BE2C (cell line): Measurements from ENCODE around the gene KIF17.

Experiments used
- DNase-seq: peaks from one replicate; pipeline ENCODE4 v3.0.0-alpha.2; 2020
- H3K27me3 ChIP-seq: fragments of 250-450 bp; sonication (Bioruptor Pico); 2 replicates; pipeline ENCODE4 v1.5.1; 2020; ENCODE audit warnings: mild to moderate bottlenecking
- H3K36me3 ChIP-seq: fragments of 250-450 bp; sonication (Bioruptor Pico); 2 replicates; pipeline ENCODE4 v1.5.1; 2020; ENCODE audit warnings: mild to moderate bottlenecking
- H3K4me1 ChIP-seq: fragments of 250-450 bp; sonication (Bioruptor Pico); 2 replicates; pipeline ENCODE4 v1.5.1; 2020
- H3K4me3 ChIP-seq: 2 replicates; pipeline ENCODE4 v1.5.1; 2011; ENCODE audit warnings: low read depth, low read length
- H3K9me3 ChIP-seq: fragments of 250-450 bp; sonication (Bioruptor Pico); 2 replicates; pipeline ENCODE4 v1.5.1; 2020
- TF ChIP-seq, protein P1 (sequence below): IDR thresholded peaks from 2 replicates; pipeline ENCODE4 v1.5.1; 2012; ENCODE audit warnings: mild to moderate bottlenecking, low read depth, low read length

KIF17 gene

DNA sequence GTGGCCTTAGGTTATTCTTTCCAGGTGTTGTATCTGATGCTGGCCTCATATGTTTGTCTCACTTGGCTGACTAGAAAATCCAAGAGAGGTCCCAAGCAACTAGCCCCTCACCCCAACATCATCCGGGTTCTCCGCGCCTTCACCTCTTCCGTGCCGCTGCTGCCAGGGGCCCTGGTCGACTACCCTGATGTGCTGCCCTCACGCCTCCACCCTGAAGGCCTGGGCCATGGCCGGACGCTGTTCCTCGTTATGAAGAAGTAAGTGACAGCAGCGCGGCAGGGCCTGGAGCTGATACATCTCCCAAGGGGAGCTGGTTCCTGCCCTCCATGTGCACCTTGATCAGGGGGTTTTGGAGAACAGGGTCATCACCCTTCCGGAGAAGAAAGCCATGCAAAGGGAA is 73.4 kb downstream of the KIF17 start:
- no peaks in the 10 kb centered on the region; the same call in 1 of the 2 replicates for H3K36me3 ChIP-seq

DNA sequence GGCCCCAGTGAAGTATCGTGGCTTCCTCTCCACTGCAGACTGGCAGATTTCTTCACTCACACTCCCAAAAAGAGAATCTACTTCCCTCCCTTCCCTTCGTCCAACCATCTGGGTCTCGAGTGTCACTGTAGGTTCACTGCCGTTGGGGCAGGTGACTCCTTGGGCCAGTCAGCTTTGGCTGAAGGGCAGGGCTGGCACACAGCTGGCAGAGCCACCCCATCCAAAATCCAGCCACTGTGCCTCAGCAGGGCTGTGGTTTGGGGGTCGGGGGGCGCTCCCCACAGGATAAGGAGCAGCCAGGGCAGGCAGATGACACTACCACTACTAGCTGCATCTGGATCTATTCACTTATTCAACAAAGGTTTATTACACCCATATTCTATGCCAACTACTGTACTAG is 74.7 kb downstream of the KIF17 start:
- no peak overlapping the region for H3K4me3 ChIP-seq
- TF ChIP-seq, protein P1, sequence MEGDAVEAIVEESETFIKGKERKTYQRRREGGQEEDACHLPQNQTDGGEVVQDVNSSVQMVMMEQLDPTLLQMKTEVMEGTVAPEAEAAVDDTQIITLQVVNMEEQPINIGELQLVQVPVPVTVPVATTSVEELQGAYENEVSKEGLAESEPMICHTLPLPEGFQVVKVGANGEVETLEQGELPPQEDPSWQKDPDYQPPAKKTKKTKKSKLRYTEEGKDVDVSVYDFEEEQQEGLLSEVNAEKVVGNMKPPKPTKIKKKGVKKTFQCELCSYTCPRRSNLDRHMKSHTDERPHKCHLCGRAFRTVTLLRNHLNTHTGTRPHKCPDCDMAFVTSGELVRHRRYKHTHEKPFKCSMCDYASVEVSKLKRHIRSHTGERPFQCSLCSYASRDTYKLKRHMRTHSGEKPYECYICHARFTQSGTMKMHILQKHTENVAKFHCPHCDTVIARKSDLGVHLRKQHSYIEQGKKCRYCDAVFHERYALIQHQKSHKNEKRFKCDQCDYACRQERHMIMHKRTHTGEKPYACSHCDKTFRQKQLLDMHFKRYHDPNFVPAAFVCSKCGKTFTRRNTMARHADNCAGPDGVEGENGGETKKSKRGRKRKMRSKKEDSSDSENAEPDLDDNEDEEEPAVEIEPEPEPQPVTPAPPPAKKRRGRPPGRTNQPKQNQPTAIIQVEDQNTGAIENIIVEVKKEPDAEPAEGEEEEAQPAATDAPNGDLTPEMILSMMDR: no peak
- no peaks in the 10 kb centered on the region for H3K36me3 ChIP-seq
- no peak for DNase-seq
- no peaks in the 10 kb centered on the region for H3K27me3 ChIP-seq
- H3K9me3 ChIP-seq: no peaks in the 10 kb centered on the region
- no peaks in the 10 kb centered on the region for H3K4me1 ChIP-seq

More for the DNA sequence above, 73.4 kb downstream of the KIF17 start:
- TF ChIP-seq, protein P1: no peak
- H3K9me3 ChIP-seq: no peaks in the 10 kb centered on the region
- DNase-seq: no peak
- no peak overlapping the region for H3K4me3 ChIP-seq
- H3K4me1 ChIP-seq: no peaks in the 10 kb centered on the region
- H3K27me3 ChIP-seq: no peaks in the 10 kb centered on the region

DNA sequence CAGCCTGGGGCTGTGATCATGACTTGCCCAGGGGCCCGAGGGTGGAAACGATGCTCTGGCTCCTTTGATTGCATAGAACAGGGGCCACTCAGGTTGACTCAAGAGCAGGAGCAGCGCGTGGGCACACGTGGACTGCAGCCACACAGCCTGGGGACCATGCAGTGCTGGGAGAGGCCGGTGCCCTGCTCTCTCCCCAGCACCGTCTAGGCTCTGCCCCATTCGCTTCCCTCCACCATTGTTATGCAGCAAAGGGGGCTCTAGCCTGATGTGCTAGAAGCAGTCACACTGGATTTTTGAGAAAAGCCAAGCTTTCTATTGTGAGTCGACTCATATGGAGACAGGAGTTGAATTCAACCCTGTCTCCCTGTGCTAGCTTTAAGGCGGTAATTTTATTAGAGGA is 75.8 kb downstream of the KIF17 start:
- Histone ChIP-seq H3K36me3 (no peaks in the 10 kb centered on the region), H3K4me1 (no peaks in the 10 kb centered on the region), H3K4me3 (no peak overlapping the region), H3K27me3 (no peaks in the 10 kb centered on the region), H3K9me3 (no peaks in the 10 kb centered on the region)
- DNase-seq: no peak
- TF ChIP-seq, protein P1: no peak

DNA sequence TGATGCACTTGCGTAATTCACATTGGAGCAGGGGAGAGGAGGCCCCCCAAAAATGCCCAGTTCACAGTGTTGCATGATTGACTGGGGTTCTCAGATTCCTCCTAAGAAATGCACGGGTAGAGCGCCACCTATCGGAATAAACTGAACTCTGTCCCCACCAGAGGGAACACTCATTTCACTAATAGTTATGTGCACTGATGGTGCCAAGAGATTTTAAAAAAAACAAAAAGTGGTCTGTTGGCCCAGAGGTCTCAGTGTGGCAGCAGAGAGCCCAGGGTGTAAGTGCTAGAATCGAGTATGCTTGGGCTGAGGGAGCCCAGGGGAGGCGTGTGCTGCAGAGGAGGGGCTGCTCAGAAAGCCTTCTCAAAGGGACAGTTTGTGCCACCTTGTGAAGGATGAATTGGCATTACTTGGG is 77.6 kb downstream of the KIF17 start:
- Histone ChIP-seq H3K36me3 (no peaks in the 10 kb centered on the region), H3K9me3 (no peaks in the 10 kb centered on the region), H3K4me1 (no peaks in the 10 kb centered on the region), H3K27me3 (no peaks in the 10 kb centered on the region), H3K4me3 (no peak overlapping the region)
- TF ChIP-seq, protein P1: peak; percentile 65
- peak; percentile 30 for DNase-seq

DNA sequence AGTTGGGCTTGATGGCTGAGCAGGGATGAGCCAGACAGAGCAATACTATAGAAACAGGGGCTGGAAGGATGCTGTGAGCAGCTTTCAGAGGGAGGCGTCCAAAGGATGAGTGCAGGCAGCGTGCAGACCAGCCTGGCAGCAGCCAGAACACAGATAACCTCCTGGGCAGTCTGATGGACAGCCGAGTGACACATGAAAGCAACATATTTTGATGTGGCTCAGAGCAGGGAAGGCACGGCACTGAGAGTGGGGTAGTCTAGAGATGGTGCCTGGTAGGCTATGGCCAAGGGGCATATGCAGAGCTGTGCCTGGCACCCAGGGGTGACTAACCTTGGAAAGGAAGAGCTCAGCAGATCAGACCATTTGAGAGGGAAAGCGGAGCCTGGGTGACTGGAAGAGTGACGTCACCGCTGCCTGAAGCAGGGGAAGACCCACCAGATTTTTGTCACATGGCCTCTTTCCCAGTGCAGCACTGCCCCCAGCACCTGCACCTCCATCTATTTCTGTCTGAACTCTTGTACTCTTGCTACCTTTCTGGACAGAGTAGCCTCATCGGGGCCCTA is 80.9 kb downstream of the KIF17 start:
- Histone ChIP-seq H3K4me1 (no peaks in the 10 kb centered on the region), H3K27me3 (no peaks in the 10 kb centered on the region), H3K4me3 (no peak overlapping the region), H3K9me3 (no peaks in the 10 kb centered on the region), H3K36me3 (no peaks in the 10 kb centered on the region)
- DNase-seq: no peak
- TF ChIP-seq, protein P1: no peak

DNA sequence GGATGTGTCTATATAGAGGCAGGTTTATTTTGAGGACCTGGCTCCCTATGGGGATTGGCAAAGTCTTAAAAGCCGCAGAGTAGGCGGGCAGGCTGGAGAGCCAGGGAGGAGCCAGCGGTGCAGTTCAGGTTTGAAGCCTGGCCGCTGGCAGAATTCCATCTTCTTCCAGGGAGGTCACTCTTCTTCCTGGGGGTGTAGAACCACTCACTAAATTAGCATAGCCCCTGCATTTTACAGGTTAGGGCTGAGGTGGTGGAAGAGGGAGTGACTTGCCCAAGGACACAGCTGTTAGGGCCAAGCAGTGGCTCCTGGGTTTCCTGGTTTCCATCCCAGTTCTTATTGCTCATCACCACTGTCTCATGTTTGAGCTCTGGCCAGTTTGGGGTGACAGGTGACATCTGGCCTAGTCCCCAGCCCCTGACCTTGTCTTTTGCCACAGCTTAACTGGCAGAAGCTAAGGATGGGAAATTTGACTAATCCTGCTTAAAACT is 83.2 kb downstream of the KIF17 start:
- no peaks in the 10 kb centered on the region for H3K36me3 ChIP-seq
- no peaks in the 10 kb centered on the region for H3K9me3 ChIP-seq
- H3K4me1 ChIP-seq: no peaks in the 10 kb centered on the region
- TF ChIP-seq, protein P1: no peak
- no peak for DNase-seq
- H3K27me3 ChIP-seq: no peaks in the 10 kb centered on the region
- H3K4me3 ChIP-seq: peak overlapping the region; percentile 67
